Neural progenitor cell (in vitro differentiated cells): Measurements from ENCODE around the gene ACKR2.

Experiments used
- CTCF ChIP-seq: fragments of 200-600 bp; sonication (generic); IDR thresholded peaks from 2 replicates; pipeline ENCODE4 v1.5.1; 2017; ENCODE audit warnings: antibody characterized with exemption, mild to moderate bottlenecking
- EZH2 ChIP-seq: fragments of 200-600 bp; sonication (generic); IDR thresholded peaks from 2 replicates; pipeline ENCODE4 v1.6.1; 2017; ENCODE audit warnings: antibody characterized with exemption, mild to moderate bottlenecking, moderate library complexity

DNA sequence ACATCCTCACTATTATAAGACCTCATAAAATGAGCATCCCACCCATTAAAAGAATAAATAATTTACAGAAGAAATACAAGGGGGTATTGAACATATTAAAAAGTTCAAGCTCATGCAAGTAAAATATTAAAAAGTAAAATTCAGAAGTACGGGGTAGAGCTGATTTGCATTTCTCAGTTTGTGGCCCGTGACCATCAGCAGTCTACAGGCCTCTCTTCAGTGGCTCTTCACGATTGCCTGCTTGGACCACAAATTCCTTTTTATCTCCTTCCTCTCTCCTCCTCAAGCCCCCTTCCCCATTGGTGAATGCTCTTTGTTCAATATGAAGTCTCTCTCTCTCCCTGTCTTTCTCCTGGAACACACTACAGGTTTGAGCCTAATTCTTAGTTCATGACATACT is 47.3 kb downstream of the ACKR2 start:
- TF ChIP-seq CTCF (no peak), EZH2 (no peak)
